Gastroesophageal sphincter (tissue), 4 donors: ENCODE data around the gene YPEL3. TPM values are rescaled to one million over a fixed set of nuclear protein-coding genes. Genes with fewer than 3 reads are reported as not detected.

ENCODE experiments used
- ATAC-seq: fragments of 150-250 bp; one replicate; pipeline ENCODE4 v1.9.1; 2016; ENCODE audit warnings: mild to moderate bottlenecking, moderate library complexity
- H3K27ac ChIP-seq, 4 donors: fragments of 200-600 bp; sonication (generic) in 3 of 4; 1 replicate in 3 of 4; 2 replicates in 1 of 4; pipeline ENCODE4 v1.5.1; 2016 to 2019
- H3K27me3 ChIP-seq: fragments of 200-600 bp; sonication (generic); one replicate; pipeline ENCODE4 v1.5.1; 2019
- H3K36me3 ChIP-seq, 2 donors: fragments of 200-600 bp; sonication (generic); one replicate each; pipeline ENCODE4 v1.5.1; 2019; ENCODE audit warnings: control low read depth in 1 of 2
- H3K4me1 ChIP-seq, 3 donors: fragments of 200-600 bp; sonication (generic); 1 replicate in 2 of 3; 2 replicates in 1 of 3; pipeline ENCODE4 v1.5.1; 2016 to 2019; ENCODE audit warnings: control low read depth in 2 of 3
- H3K4me3 ChIP-seq, 2 donors: fragments of 200-600 bp; sonication (generic); one replicate each; pipeline ENCODE4 v1.5.1; 2019; ENCODE audit warnings: mild to moderate bottlenecking in 1 of 2, moderate library complexity in 1 of 2
- H3K9me3 ChIP-seq, 3 donors: fragments of 200-600 bp; sonication (generic); one replicate each; pipeline ENCODE4 v1.5.1; 2017 to 2019; ENCODE audit warnings: control low read depth in 2 of 3
- CTCF ChIP-seq, 4 experiments: fragments of 200-600 bp in 2 of 4; fragments of 450-650 bp in 2 of 4; sonication (generic) in 1 of 4; IDR thresholded peaks; one replicate each; pipeline ENCODE4 v1.5.1; 2017 to 2019; ENCODE audit warnings: antibody characterized with exemption in 4 of 4, mild to moderate bottlenecking in 2 of 4, moderate library complexity in 2 of 4
- EP300 ChIP-seq: sonication (generic); formaldehyde crosslinking; IDR thresholded peaks from one replicate; pipeline ENCODE4 v1.6.1; 2017; ENCODE audit warnings: antibody characterized with exemption, mild to moderate bottlenecking
- POLR2A ChIP-seq, 2 donors: fragments of 450-650 bp; IDR thresholded peaks; one replicate each; pipeline ENCODE4 v1.6.1; 2017; ENCODE audit warnings: antibody characterized with exemption in 2 of 2, mild to moderate bottlenecking in 2 of 2, moderate library complexity in 1 of 2
- POLR2AphosphoS5 ChIP-seq: sonication (generic); formaldehyde crosslinking; IDR thresholded peaks from one replicate; pipeline ENCODE4 v1.6.1; 2017; ENCODE audit warnings: antibody characterized with exemption
- WGBS, 2 donors: methylation state at CpG; one replicate each; pipeline ENCODE4 v1.1.5; 2018; ENCODE audit warnings: low coverage in 1 of 2; 5-methylcytosine and 5-hydroxymethylcytosine counted together
- total RNA-seq, 4 donors: library from RNA; depleted of rRNA; stranded (reverse); fragments of >200 nt; gene quantifications; one replicate each; pipeline ENCODE4 v1.1.0, GENCODE V29; 2016

YPEL3 gene
- total RNA-seq, 4 donors from 2014 or later = 76.9 to 105 (median 80.2) TPM

GRCh38 chr16:30086291-30087140 is 9.5 kb downstream of the YPEL3 start:
- peaks cover 0 to 45% of the 10 kb centered on the region in 2 donors for H3K36me3 ChIP-seq
- H3K9me3 ChIP-seq = no peaks in the 10 kb centered on the region
- H3K4me3 ChIP-seq = no peak overlapping the region
- no peaks in the 10 kb centered on the region for H3K27me3 ChIP-seq
- H3K4me1 ChIP-seq = peaks cover 0 to 33% (median 12%) of the 10 kb centered on the region in 3 donors
- 83% methylated on average over 1 of the region's 27 CpGs; no CpG with 5 or more reads in 1 of the 2 donors for WGBS, 2 donors
- peak overlapping the region in 2 of 4 donors; percentile 57 to 59 for H3K27ac ChIP-seq
- TF ChIP-seq CTCF (IDR thresholded peaks at IDR 0.05) = no peak
- no peak for TF ChIP-seq EP300
- TF ChIP-seq POLR2AphosphoS5 = no peak
- no peak for TF ChIP-seq POLR2A (IDR thresholded peaks at IDR 0.05)
- ATAC-seq = no peak

DNA sequence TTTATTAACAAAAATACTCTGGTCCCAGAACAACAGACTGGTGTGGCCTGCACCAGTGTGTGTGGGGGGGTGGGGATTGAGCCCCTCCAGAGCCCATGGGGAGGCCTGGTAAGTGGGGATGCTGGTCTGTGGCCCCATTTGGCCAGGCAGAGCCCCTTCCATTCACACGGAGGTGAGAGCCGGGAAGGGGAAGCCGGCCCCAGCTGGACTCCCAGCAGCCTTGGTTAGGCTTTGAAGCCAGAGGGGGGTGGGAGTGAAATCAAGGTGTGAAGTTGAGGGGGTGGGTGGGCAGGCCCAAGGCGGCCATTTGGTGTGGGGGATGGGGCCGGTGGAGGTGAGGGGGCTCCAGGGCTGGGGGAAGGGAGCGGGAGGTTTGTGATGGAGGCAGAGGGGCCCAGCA is 10.2 kb downstream of the YPEL3 start:
- H3K4me1 ChIP-seq = peaks cover 0 to 26% (median 5%) of the 10 kb centered on the region in 3 donors
- peak overlapping the region in 3 of 4 donors; percentile 57 to 62 (median 59) for H3K27ac ChIP-seq
- no peaks in the 10 kb centered on the region for H3K9me3 ChIP-seq
- WGBS, 2 donors = 13 to 100% methylated on average over 1 of the region's 6 CpGs
- no peak for TF ChIP-seq POLR2AphosphoS5
- TF ChIP-seq POLR2A (IDR thresholded peaks at IDR 0.05) = no peak
- TF ChIP-seq CTCF (IDR thresholded peaks at IDR 0.05) = no peak
- no peak for TF ChIP-seq EP300
- peaks cover 0 to 52% of the 10 kb centered on the region in 2 donors for H3K36me3 ChIP-seq
- no peak overlapping the region for H3K4me3 ChIP-seq
- H3K27me3 ChIP-seq = no peaks in the 10 kb centered on the region
- ATAC-seq = no peak

DNA sequence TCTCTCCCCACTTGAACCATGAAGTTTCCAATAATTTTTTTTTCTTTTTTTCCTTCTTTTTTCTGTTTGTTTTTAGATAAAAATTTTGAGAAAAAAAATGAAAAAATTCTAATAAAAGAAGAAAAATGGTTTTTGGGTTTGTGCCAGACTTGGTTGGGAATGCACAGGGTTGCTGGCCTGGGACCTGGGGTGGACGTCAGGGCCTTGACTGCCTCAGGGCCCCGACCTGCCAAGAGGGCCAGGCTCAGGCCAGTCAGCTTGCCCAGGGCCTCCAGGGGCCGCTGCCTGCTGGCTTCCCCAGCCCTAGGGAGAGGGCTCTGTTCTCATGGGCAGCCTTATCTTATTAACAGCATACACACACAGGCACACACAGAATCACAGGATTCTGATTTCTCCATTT is 10.8 kb downstream of the YPEL3 start:
- ATAC-seq = peak; percentile 49
- TF ChIP-seq EP300 = no peak
- no peak for TF ChIP-seq POLR2A (IDR thresholded peaks at IDR 0.05)
- no peak for TF ChIP-seq POLR2AphosphoS5
- TF ChIP-seq CTCF (IDR thresholded peaks at IDR 0.05) = no peak
- Histone ChIP-seq H3K27me3 (no peaks in the 10 kb centered on the region), H3K4me3 (no peak overlapping the region), H3K36me3 (peaks cover 0 to 57% of the 10 kb centered on the region in 2 donors), H3K27ac (peak overlapping the region in 3 of 4 donors; percentile 57 to 62 (median 59)), H3K4me1 (peaks cover 0 to 20% (median 5%) of the 10 kb centered on the region in 3 donors), H3K9me3 (no peaks in the 10 kb centered on the region)
- no CpG with 5 or more reads among the region's 3 CpGs for WGBS, 2 donors

GRCh38 chr16:30084816-30085159 is 11.2 kb downstream of the YPEL3 start:
- Histone ChIP-seq H3K4me3 (no peak overlapping the region), H3K4me1 (peaks cover 0 to 21% (median 5%) of the 10 kb centered on the region in 3 donors), H3K27ac (peak overlapping the region in 3 of 4 donors; percentile 43 to 59 (median 57)), H3K27me3 (no peaks in the 10 kb centered on the region), H3K9me3 (no peaks in the 10 kb centered on the region), H3K36me3 (peaks cover 0 to 62% of the 10 kb centered on the region in 2 donors)
- peak; percentile 72 for ATAC-seq
- 80% methylated on average over 1 of the region's 17 CpGs for whole genome bisulfite sequencing, 2 donors
- TF ChIP-seq CTCF (IDR thresholded peaks at IDR 0.05) (no peak), POLR2A (IDR thresholded peaks at IDR 0.05) (no peak), POLR2AphosphoS5 (no peak), EP300 (no peak)
